Ishikawa (cell line): Measurements from ENCODE around the gene MAST4.

Experiments
- CEBPB ChIP-seq: IDR thresholded peaks from 2 replicates; pipeline ENCODE4 v1.6.1; 2012
- CREB1 ChIP-seq: IDR thresholded peaks from 2 replicates; pipeline ENCODE4 v1.6.1; 2012; ENCODE audit warnings: low read depth
- EGR1 ChIP-seq: IDR thresholded peaks from 2 replicates; pipeline ENCODE4 v1.6.1; 2012
- EP300 ChIP-seq: IDR thresholded peaks from 2 replicates; pipeline ENCODE4 v1.6.1; 2012; ENCODE audit warnings: borderline replicate concordance
- FOXM1 ChIP-seq: IDR thresholded peaks from 2 replicates; pipeline ENCODE4 v1.6.1; 2012; ENCODE audit warnings: low read depth, borderline replicate concordance
- NFIC ChIP-seq: IDR thresholded peaks from 2 replicates; pipeline ENCODE4 v1.6.1; 2012
- RAD21 ChIP-seq: IDR thresholded peaks from 2 replicates; pipeline ENCODE4 v1.6.1; 2012; ENCODE audit warnings: low read depth
- TAF1 ChIP-seq: IDR thresholded peaks from 2 replicates; pipeline ENCODE4 v1.6.1; 2012; ENCODE audit warnings: low read depth, mild to moderate bottlenecking
- TCF12 ChIP-seq: IDR thresholded peaks from 2 replicates; pipeline ENCODE4 v1.6.1; 2012; ENCODE audit warnings: low read depth
- TEAD4 ChIP-seq: IDR thresholded peaks from 2 replicates; pipeline ENCODE4 v1.6.1; 2012
- YY1 ChIP-seq: IDR thresholded peaks from 2 replicates; pipeline ENCODE4 v1.6.1; 2012; ENCODE audit warnings: low read depth
- ZBTB7A ChIP-seq: IDR thresholded peaks from 2 replicates; pipeline ENCODE4 v1.6.1; 2012; ENCODE audit warnings: low read depth
- TF ChIP-seq, protein P1 (sequence below): IDR thresholded peaks from 2 replicates; pipeline ENCODE4 v1.6.1; 2012; ENCODE audit warnings: low read depth, mild to moderate bottlenecking
- TF ChIP-seq, protein P2 (sequence below): IDR thresholded peaks from 2 replicates; pipeline ENCODE4 v1.6.1; 2012
- TF ChIP-seq, protein P3 (sequence below): IDR thresholded peaks from 2 replicates; pipeline ENCODE4 v1.6.1; 2012

The MAST4 gene

DNA sequence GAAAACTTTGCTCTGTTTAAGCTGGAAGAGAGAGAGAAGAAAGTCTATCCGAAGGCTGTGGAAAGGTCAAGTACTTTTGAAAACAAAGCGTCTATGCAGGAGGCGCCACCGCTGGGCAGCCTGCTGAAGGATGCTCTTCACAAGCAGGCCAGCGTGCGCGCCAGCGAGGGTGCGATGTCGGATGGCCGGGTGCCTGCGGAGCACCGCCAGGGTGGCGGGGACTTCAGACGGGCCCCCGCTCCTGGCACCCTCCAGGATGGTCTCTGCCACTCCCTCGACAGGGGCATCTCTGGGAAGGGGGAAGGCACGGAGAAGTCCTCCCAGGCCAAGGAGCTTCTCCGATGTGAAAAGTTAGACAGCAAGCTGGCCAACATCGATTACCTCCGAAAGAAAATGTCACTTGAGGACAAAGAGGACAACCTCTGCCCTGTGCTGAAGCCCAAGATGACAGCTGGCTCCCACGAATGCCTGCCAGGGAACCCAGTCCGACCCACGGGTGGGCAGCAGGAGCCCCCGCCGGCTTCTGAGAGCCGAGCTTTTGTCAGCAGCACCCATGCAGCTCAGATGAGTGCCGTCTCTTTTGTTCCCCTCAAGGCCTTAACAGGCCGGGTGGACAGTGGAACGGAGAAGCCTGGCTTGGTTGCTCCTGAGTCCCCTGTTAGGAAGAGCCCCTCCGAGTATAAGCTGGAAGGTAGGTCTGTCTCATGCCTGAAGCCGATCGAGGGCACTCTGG is 567.8 kb downstream of the MAST4 start:
- TF ChIP-seq ZBTB7A (no peak), TEAD4 (no peak), YY1 (no peak), FOXM1 (no peak), EP300 (no peak), NFIC (no peak), EGR1 (no peak)
- TF ChIP-seq, protein P1, sequence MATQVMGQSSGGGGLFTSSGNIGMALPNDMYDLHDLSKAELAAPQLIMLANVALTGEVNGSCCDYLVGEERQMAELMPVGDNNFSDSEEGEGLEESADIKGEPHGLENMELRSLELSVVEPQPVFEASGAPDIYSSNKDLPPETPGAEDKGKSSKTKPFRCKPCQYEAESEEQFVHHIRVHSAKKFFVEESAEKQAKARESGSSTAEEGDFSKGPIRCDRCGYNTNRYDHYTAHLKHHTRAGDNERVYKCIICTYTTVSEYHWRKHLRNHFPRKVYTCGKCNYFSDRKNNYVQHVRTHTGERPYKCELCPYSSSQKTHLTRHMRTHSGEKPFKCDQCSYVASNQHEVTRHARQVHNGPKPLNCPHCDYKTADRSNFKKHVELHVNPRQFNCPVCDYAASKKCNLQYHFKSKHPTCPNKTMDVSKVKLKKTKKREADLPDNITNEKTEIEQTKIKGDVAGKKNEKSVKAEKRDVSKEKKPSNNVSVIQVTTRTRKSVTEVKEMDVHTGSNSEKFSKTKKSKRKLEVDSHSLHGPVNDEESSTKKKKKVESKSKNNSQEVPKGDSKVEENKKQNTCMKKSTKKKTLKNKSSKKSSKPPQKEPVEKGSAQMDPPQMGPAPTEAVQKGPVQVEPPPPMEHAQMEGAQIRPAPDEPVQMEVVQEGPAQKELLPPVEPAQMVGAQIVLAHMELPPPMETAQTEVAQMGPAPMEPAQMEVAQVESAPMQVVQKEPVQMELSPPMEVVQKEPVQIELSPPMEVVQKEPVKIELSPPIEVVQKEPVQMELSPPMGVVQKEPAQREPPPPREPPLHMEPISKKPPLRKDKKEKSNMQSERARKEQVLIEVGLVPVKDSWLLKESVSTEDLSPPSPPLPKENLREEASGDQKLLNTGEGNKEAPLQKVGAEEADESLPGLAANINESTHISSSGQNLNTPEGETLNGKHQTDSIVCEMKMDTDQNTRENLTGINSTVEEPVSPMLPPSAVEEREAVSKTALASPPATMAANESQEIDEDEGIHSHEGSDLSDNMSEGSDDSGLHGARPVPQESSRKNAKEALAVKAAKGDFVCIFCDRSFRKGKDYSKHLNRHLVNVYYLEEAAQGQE = no peak
- TF ChIP-seq, protein P2, sequence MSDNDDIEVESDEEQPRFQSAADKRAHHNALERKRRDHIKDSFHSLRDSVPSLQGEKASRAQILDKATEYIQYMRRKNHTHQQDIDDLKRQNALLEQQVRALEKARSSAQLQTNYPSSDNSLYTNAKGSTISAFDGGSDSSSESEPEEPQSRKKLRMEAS = no peak

DNA sequence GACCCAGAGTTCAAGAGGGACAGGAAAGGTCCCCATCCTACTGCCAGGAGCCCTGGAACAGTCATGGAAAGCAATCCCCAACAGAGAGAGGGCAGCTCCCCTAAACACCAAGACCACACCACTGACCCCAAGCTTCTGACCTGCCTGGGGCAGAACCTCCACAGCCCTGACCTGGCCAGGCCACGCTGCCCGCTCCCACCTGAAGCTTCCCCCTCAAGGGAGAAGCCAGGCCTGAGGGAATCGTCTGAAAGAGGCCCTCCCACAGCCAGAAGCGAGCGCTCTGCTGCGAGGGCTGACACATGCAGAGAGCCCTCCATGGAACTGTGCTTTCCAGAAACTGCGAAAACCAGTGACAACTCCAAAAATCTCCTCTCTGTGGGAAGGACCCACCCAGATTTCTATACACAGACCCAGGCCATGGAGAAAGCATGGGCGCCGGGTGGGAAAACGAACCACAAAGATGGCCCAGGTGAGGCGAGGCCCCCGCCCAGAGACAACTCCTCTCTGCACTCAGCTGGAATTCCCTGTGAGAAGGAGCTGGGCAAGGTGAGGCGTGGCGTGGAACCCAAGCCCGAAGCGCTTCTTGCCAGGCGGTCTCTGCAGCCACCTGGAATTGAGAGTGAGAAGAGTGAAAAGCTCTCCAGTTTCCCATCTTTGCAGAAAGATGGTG is 568.8 kb downstream of the MAST4 start:
- TF ChIP-seq, protein P2 = no peak
- TF ChIP-seq RAD21 (no peak), YY1 (no peak), TCF12 (no peak), TAF1 (no peak), NFIC (no peak), CEBPB (no peak)

DNA sequence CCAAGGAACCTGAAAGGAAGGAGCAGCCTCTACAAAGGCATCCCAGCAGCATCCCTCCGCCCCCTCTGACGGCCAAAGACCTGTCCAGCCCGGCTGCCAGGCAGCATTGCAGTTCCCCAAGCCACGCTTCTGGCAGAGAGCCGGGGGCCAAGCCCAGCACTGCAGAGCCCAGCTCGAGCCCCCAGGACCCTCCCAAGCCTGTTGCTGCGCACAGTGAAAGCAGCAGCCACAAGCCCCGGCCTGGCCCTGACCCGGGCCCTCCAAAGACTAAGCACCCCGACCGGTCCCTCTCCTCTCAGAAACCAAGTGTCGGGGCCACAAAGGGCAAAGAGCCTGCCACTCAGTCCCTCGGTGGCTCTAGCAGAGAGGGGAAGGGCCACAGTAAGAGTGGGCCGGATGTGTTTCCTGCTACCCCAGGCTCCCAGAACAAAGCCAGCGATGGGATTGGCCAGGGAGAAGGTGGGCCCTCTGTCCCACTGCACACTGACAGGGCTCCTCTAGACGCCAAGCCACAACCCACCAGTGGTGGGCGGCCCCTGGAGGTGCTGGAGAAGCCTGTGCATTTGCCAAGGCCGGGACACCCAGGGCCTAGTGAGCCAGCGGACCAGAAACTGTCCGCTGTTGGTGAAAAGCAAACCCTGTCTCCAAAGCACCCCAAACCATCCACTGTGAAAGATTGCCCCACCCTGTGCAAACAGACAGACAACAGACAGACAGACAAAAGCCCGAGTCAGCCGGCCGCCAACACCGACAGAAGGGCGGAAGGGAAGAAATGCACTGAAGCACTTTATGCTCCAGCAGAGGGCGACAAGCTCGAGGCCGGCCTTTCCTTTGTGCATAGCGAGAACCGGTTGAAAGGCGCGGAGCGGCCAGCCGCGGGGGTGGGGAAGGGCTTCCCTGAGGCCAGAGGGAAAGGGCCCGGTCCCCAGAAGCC is 569.6 kb downstream of the MAST4 start:
- TF ChIP-seq RAD21 (no peak), FOXM1 (no peak), TAF1 (no peak), NFIC (no peak)

- no peak for TF ChIP-seq YY1
- no peak for TF ChIP-seq ZBTB7A
- TF ChIP-seq EP300 = no peak
Observed at GRCh38 chr5:67166460-67167285, 570.5 kb downstream of the MAST4 start.

DNA sequence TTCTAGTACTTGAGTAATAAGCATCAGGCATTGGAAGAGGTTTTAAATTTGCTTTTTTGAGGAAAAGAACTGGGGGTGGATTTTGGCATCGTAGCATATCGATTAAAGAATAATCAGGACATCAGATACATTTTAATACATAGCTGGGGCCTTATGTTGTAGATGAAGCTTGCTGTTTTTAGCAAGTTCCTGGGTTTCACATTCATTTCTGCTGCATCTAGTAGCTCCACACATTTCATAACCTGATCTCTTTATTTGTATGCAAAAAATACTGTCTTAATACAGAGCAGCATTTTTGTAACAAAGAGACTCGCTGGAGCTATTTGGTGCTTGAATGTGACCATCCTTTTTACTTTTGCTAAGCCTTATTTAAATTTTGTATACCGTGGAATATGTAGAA is 571.9 kb downstream of the MAST4 start:
- TF ChIP-seq ZBTB7A = no peak
- TF ChIP-seq, protein P1 = no peak
- no peak for TF ChIP-seq TAF1
- TF ChIP-seq CEBPB = no peak
- no peak for TF ChIP-seq RAD21
- TF ChIP-seq, protein P3, sequence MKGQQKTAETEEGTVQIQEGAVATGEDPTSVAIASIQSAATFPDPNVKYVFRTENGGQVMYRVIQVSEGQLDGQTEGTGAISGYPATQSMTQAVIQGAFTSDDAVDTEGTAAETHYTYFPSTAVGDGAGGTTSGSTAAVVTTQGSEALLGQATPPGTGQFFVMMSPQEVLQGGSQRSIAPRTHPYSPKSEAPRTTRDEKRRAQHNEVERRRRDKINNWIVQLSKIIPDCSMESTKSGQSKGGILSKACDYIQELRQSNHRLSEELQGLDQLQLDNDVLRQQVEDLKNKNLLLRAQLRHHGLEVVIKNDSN = no peak
- no peak for TF ChIP-seq YY1
- no peak for TF ChIP-seq TCF12
- TF ChIP-seq NFIC = no peak
- TF ChIP-seq FOXM1 = no peak
- TF ChIP-seq EGR1 = no peak
- TF ChIP-seq CREB1 = no peak

- TF ChIP-seq CREB1 = no peak
Observed at GRCh38 chr5:67170767-67171166, 574.6 kb downstream of the MAST4 start.
